B cell (primary cell): Measurements from ENCODE around the gene AGXT. TPM values are rescaled to one million over a fixed set of nuclear protein-coding genes. Genes with fewer than 3 reads are reported as not detected.

Experiments used
- ATAC-seq: fragments of 200-7000 bp; cut with Tn5 transposase; one replicate; pipeline ENCODE4 v1.10.0; 2021; ENCODE audit warnings: low read depth, mild to moderate bottlenecking, moderate number of reproducible peaks, moderate library complexity
- CTCF ChIA-PET: fragments of 350-600 bp; sonication (Branson Sonifier 250); formaldehyde crosslinking; loops from one replicate; lab custom pipeline; 2021; ENCODE audit warnings: antibody characterized with exemption, inconsistent platforms; lab: Charles Lee
- POLR2A ChIA-PET: fragments of 350-600 bp; sonication (Branson Sonifier 250); formaldehyde crosslinking; loops from one replicate; lab custom pipeline; 2021; ENCODE audit warnings: antibody characterized with exemption; lab: Charles Lee
- DNase-seq: peaks from one replicate; pipeline ENCODE4 v3.0.0; 2013
- H2AFZ ChIP-seq: 2 replicates; pipeline ENCODE4 v1.6.1; 2012; ENCODE audit warnings: mild to moderate bottlenecking, low read depth, low read length; ENCODE audit not compliant: insufficient read depth, poor library complexity, severe bottlenecking
- H3K27ac ChIP-seq, 2 donors: 1 replicate in 1 of 2; 2 replicates in 1 of 2; pipeline ENCODE4 v1.5.1; 2012 to 2013; ENCODE audit warnings: low read length in 2 of 2, mild to moderate bottlenecking in 2 of 2, moderate library complexity in 1 of 2
- H3K27me3 ChIP-seq, 4 experiments: fragments of 200-600 bp in 1 of 4; sonication (generic) in 1 of 4; replicated peaks in 1 of 4; 1 replicate in 2 of 4; 2 replicates in 2 of 4; pipeline versions ENCODE4 v1.6.1 to v1.7.0; 2013 to 2016; ENCODE audit warnings: low read length in 3 of 4, mild to moderate bottlenecking in 2 of 4, mixed read lengths in 1 of 4, moderate library complexity in 1 of 4; ENCODE audit not compliant: insufficient read depth in 4 of 4, control insufficient read depth in 3 of 4; ENCODE audit errors: control extremely low read depth in 1 of 4
- H3K36me3 ChIP-seq, 2 experiments: replicated peaks in 1 of 2; 1 replicate in 1 of 2; 2 replicates in 1 of 2; pipeline versions ENCODE4 v1.6.1 to v1.7.1; 2013; ENCODE audit warnings: low read length in 1 of 2; ENCODE audit not compliant: insufficient read depth in 2 of 2, control insufficient read depth in 1 of 2; ENCODE audit errors: control extremely low read depth in 1 of 2, extremely low read depth in 1 of 2
- H3K4me1 ChIP-seq, 2 donors: fragments of 200-600 bp in 1 of 2; sonication (generic) in 1 of 2; 1 replicate in 1 of 2; 2 replicates in 1 of 2; pipeline versions ENCODE4 v1.5.1 to v1.6.1; 2013 to 2017; ENCODE audit warnings: low read length in 2 of 2; ENCODE audit not compliant: control insufficient read depth in 2 of 2, insufficient read depth in 2 of 2
- H3K4me2 ChIP-seq: replicated peaks from 2 replicates; pipeline ENCODE3; 2012; ENCODE audit warnings: mild to moderate bottlenecking, low read depth, low read length; ENCODE audit not compliant: poor library complexity, severe bottlenecking
- H3K4me3 ChIP-seq, 5 experiments: fragments of 200-600 bp in 1 of 5; sonication (generic) in 1 of 5; 1 replicate in 3 of 5; 2 replicates in 2 of 5; pipeline versions ENCODE4 v1.5.1 to v1.7.0; 2011 to 2016; ENCODE audit warnings: low read length in 4 of 5, mild to moderate bottlenecking in 4 of 5, low read depth in 2 of 5, control low read depth in 1 of 5, moderate library complexity in 1 of 5; ENCODE audit not compliant: insufficient read depth in 1 of 5; ENCODE audit errors: control extremely low read depth in 1 of 5, extremely low read depth in 1 of 5
- H3K79me2 ChIP-seq: fragments of 200-600 bp; sonication (generic); one replicate; pipeline ENCODE4 v1.6.0; 2016; ENCODE audit warnings: low read length; ENCODE audit not compliant: control insufficient read depth, insufficient read depth
- H3K9ac ChIP-seq: fragments of 200-600 bp; sonication (generic); 2 replicates; pipeline ENCODE4 v1.6.1; 2017; ENCODE audit warnings: mild to moderate bottlenecking, low read length, moderate library complexity
- H3K9me3 ChIP-seq, 3 donors: one replicate each; pipeline versions ENCODE4 v1.6.1 to v1.7.1; 2013; ENCODE audit warnings: low read length in 2 of 3; ENCODE audit not compliant: control insufficient read depth in 2 of 3, insufficient read depth in 1 of 3; ENCODE audit errors: control extremely low read depth in 1 of 3
- H4K20me1 ChIP-seq: 2 replicates; pipeline ENCODE4 v1.6.0; 2012; ENCODE audit warnings: mild to moderate bottlenecking, low read length; ENCODE audit not compliant: insufficient read depth, control insufficient read depth, poor library complexity, severe bottlenecking
- H3K27ac Mint-ChIP-seq: one replicate; pipeline ENCODE4 v1.8.0; 2021; ENCODE audit warnings: mixed read lengths
- H3K27me3 Mint-ChIP-seq: one replicate; pipeline ENCODE4 v1.8.0; 2021; ENCODE audit warnings: mixed read lengths
- H3K4me1 Mint-ChIP-seq: one replicate; pipeline ENCODE4 v1.8.0; 2021; ENCODE audit warnings: mixed read lengths
- H3K4me3 Mint-ChIP-seq: one replicate; pipeline ENCODE4 v1.8.0; 2021; ENCODE audit warnings: mixed read lengths
- H3K9me3 Mint-ChIP-seq: one replicate; pipeline ENCODE4 v1.8.0; 2022; ENCODE audit warnings: mixed read lengths; ENCODE audit not compliant: insufficient read depth
- EZH2 ChIP-seq: IDR thresholded peaks from 2 replicates; pipeline ENCODE4 v1.6.1; 2012; ENCODE audit warnings: borderline replicate concordance, low read depth, mild to moderate bottlenecking, moderate library complexity, low read length; ENCODE audit not compliant: insufficient read depth, poor library complexity, severe bottlenecking
- WGBS: methylation state at CpG from one replicate; pipeline ENCODE4 v1.1.5; 2013; ENCODE audit warnings: missing lambda C conversion rate; ENCODE audit not compliant: insufficient coverage; 5-methylcytosine and 5-hydroxymethylcytosine counted together
- intact Hi-C: fragments of 100-400 bp; cut with micrococcal nuclease; formaldehyde crosslinking; loops from one replicate; pipeline ENCODE4 v1.10.0; 2022
- polyA plus RNA-seq: library from polyadenylated mRNA; depleted of rRNA; stranded (reverse); fragments of >200 nt; gene quantifications from 2 replicates; pipeline ENCODE4 v1.2.3, GENCODE V29; 2012
- total RNA-seq, 2 donors: library from RNA; stranded (reverse); fragments of 120-200 nt in 1 of 2; gene quantifications; 1 replicate in 1 of 2; 2 replicates in 1 of 2; pipeline versions ENCODE4 v1.2.3 to v1.2.4, GENCODE V29; 2013 to 2022
- TF ChIP-seq, protein P1 (sequence below): fragments of 200-600 bp; IDR thresholded peaks from one replicate; pipeline ENCODE4 v1.8.0; 2022; ENCODE audit warnings: antibody characterized with exemption, mild to moderate bottlenecking

Gene AGXT
- total and polyA plus RNA-seq, 2 donors (not counting 1 experiment from before 2014, with no cell fraction given), result not detected

DNA sequence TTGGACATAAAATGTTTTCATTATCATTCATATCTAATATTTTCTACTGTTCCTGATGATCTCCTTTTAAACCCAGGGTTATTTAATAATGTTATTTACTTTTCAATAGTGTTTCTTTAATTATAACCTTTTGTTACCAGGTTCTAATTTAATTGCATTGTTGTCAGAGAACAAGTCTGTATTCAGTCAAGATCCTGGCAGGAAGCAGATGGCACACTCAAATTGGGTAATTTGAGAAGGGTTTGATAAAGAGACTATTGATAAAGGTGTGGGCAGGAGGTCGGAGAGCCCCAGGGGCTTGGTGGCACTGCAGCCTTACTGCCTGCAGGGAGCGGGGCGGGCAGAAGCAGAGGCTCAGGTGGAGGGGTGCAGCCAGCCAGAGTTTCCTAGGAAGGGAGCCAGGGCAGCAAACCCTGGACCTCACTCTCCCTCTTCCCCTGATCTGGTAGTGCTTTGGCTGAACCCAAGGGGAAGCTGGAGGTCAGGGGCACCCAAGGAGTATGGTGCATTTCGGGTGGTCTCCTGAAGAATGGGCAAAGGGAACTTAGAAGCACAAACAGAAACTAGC, 46.3 kb upstream of the AGXT start:
- Mint-ChIP-seq H3K27ac (no peak overlapping the region), H3K4me1 (peaks cover 13% of the 10 kb centered on the region), H3K27me3 (peaks cover 67% of the 10 kb centered on the region), H3K4me3 (peak overlapping the region; percentile 21), H3K9me3 (no peaks in the 10 kb centered on the region)
- ChIA-PET POLR2A (no interaction called here), CTCF (no interaction called here)
- H3K36me3 ChIP-seq, result no peaks in the 10 kb centered on the region
- no peaks in the 10 kb centered on the region for H3K79me2 ChIP-seq
- no peaks in the 10 kb centered on the region for H4K20me1 ChIP-seq
- H3K9ac ChIP-seq, result no peak overlapping the region
- intact Hi-C loops, result no loop called here
- DNase-seq (no peak), ATAC-seq (no peak)
- no peak overlapping the region for H3K4me2 ChIP-seq
- H3K4me1 ChIP-seq, result peaks cover 15 to 23% of the 10 kb centered on the region in 2 donors
- TF ChIP-seq, protein P1, sequence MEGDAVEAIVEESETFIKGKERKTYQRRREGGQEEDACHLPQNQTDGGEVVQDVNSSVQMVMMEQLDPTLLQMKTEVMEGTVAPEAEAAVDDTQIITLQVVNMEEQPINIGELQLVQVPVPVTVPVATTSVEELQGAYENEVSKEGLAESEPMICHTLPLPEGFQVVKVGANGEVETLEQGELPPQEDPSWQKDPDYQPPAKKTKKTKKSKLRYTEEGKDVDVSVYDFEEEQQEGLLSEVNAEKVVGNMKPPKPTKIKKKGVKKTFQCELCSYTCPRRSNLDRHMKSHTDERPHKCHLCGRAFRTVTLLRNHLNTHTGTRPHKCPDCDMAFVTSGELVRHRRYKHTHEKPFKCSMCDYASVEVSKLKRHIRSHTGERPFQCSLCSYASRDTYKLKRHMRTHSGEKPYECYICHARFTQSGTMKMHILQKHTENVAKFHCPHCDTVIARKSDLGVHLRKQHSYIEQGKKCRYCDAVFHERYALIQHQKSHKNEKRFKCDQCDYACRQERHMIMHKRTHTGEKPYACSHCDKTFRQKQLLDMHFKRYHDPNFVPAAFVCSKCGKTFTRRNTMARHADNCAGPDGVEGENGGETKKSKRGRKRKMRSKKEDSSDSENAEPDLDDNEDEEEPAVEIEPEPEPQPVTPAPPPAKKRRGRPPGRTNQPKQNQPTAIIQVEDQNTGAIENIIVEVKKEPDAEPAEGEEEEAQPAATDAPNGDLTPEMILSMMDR, result no peak
- TF ChIP-seq EZH2, result no peak
- peaks cover 0 to 79% (median 53%) of the 10 kb centered on the region in 4 experiments for H3K27me3 ChIP-seq
- no peak overlapping the region for H2AFZ ChIP-seq
- peaks cover 0 to 18% (median 4%) of the 10 kb centered on the region in 3 donors for H3K9me3 ChIP-seq
- no peak overlapping the region for H3K4me3 ChIP-seq
- no peak overlapping the region for H3K27ac ChIP-seq
- 90% methylated on average over 3 of the region's 4 CpGs for WGBS

DNA sequence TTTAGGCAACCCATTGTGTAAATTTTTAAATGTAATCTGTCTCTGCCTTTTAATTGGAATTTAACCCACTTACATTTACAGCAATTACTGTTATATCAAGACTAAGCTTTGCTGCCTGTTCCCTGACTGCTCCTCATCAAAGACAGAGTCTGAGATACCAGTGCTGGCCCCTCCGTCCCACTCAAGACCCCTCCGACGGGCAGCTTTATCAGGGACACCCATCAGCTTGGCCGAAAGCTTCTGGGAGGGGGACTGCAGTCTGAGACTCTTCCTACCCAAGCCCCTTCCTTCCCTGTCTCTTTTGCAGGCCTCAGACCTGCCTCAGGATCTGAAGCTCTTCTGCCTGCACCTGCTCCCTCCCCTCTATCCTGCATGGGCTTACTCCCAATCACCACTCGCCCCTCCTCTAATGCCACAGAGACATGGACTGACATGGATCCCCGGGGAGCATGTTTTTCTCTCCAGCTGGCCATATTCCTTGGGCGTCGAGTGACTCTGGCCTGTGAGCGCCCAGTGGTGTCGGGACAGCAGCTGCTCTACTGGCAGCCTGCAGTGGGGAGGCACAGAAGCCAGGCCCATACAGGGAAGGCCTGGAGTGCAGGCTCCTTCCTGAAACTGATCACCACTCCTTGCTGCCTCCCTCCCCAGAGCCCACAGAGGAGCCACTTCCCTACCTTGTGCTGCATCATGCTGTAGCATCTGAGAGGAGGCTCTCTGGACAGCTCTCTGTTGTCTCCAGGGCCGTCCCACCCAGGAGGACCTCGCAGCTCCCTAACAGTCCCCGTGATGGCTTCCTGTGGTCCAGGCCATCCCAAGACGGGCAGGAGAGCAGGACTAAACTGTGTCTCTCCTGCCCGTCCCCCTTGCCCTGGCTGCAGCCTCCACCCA, 44.9 kb upstream of the AGXT start:
- CTCF ChIA-PET, result no interaction called here

More for the DNA sequence above, 44.9 kb upstream of the AGXT start:
- no peak for DNase-seq
- Mint-ChIP-seq H3K27ac (no peak overlapping the region), H3K9me3 (no peaks in the 10 kb centered on the region), H3K4me1 (peaks cover 9% of the 10 kb centered on the region), H3K27me3 (peaks cover 68% of the 10 kb centered on the region), H3K4me3 (no peak overlapping the region)
- Histone ChIP-seq H3K4me1 (peaks cover 12 to 19% of the 10 kb centered on the region in 2 donors), H3K27ac (no peak overlapping the region), H3K4me2 (no peak overlapping the region), H4K20me1 (no peaks in the 10 kb centered on the region), H3K79me2 (no peaks in the 10 kb centered on the region), H3K9me3 (peaks cover 0 to 18% (median 4%) of the 10 kb centered on the region in 3 donors), H3K36me3 (no peaks in the 10 kb centered on the region), H3K27me3 (peaks cover 0 to 75% (median 56%) of the 10 kb centered on the region in 4 experiments), H3K9ac (no peak overlapping the region), H2AFZ (no peak overlapping the region), H3K4me3 (no peak overlapping the region)
- ATAC-seq, result no peak
- POLR2A ChIA-PET, result no interaction called here
- WGBS, result 81% methylated on average over 15 of the region's 15 CpGs
- TF ChIP-seq, protein P1, result no peak
- no peak for TF ChIP-seq EZH2
- intact Hi-C loops, result no loop called here
